Motor neuron (in vitro differentiated cells): ENCODE measurements around the gene USP7. TPM values are rescaled to one million over a fixed set of nuclear protein-coding genes. Genes with fewer than 3 reads are reported as not detected.
A peak's percentile ranks its signal among the peaks of the same experiment; 100 is the strongest.
"Not testable (repeated sequence)": the region's sequence is repeated elsewhere in the genome, so short reads cannot be mapped to it uniquely, and the experiment has no call there.

Experiments
- ATAC-seq, 8 experiments: fragments of 200-7000 bp; cut with Tn5 transposase; replicated peaks in 6 of 8; 2 replicates each; pipeline ENCODE4 v1.8.0; 2021; ENCODE audit warnings: mild to moderate bottlenecking in 8 of 8, moderate library complexity in 8 of 8
- H3K27ac ChIP-seq, 2 donors: fragments of 250-450 bp; sonication (Bioruptor Pico); 2 replicates each; pipeline ENCODE4 v1.9.0; 2021; ENCODE audit warnings: antibody characterized with exemption in 2 of 2, mild to moderate bottlenecking in 2 of 2, moderate library complexity in 1 of 2
- H3K4me1 ChIP-seq, 2 donors: fragments of 250-450 bp; sonication (Bioruptor Pico); replicated peaks in 1 of 2; 2 replicates each; pipeline ENCODE4 v1.6.1; 2021; ENCODE audit warnings: antibody characterized with exemption in 2 of 2, mild to moderate bottlenecking in 2 of 2, moderate library complexity in 1 of 2
- H3K4me3 ChIP-seq, 5 donors: fragments of 250-450 bp; sonication (Bioruptor Pico); 2 replicates each; pipeline ENCODE4 v1.9.0; 2021; ENCODE audit warnings: antibody characterized with exemption in 5 of 5, mild to moderate bottlenecking in 5 of 5, moderate library complexity in 4 of 5
- WGBS, 10 experiments: fragments of 450-650 bp; shearing (Covaris generic); methylation state at CpG; one replicate each; pipeline ENCODE4 v1.0.0; 2022; 5-methylcytosine and 5-hydroxymethylcytosine counted together
- in situ Hi-C, 9 experiments: fragments of 400-800 bp; cut with MboI; loops; one replicate each; pipeline ENCODE4 v1.15.0; 2021; ENCODE audit warnings: low sequenced_read_pairs in 9 of 9, low pct_unique_long_range_greater_than_20kb in 2 of 9; ENCODE audit not compliant: unreplicated experiment in 9 of 9
- total RNA-seq, 8 experiments: library from RNA; unstranded; fragments of 300-600 nt; gene quantifications; 2 replicates each; pipeline versions ENCODE4 v1.2.3 to v1.2.4, GENCODE V29; 2022

USP7 gene
- total RNA-seq, 8 experiments from 2014 or later: 39.1 to 83.0 (median 64.6) TPM

GRCh38 chr16:8925455-8925854, 38.3 kb downstream of the USP7 start:
- Histone ChIP-seq H3K4me3 (no peak overlapping the region), H3K27ac (no peak overlapping the region), H3K4me1 (peaks cover 2 to 3% of the 10 kb centered on the region in 2 donors)
- no peak for ATAC-seq
- WGBS, 10 experiments: 95 to 100% (median 100%) methylated on average over 1 to 6 of the region's 7 CpGs; no CpG with 5 or more reads in 4 of the 10 experiments
- in situ Hi-C loops: no loop called here

GRCh38 chr16:8924214-8924613, 39.5 kb downstream of the USP7 start:
- 50 to 100% (median 75%) methylated on average over 1 to 4 of the region's 4 CpGs; no CpG with 5 or more reads in 3 of the 10 experiments for WGBS, 10 experiments
- in situ Hi-C loops: loop anchor here in 1 of 9 experiments (25.0 kb wide), 1 partner anchor 88 kb away; no protein-coding TSS in a partner anchor
- Histone ChIP-seq H3K27ac (no peak overlapping the region), H3K4me3 (no peak overlapping the region), H3K4me1 (peaks cover 2 to 3% of the 10 kb centered on the region in 2 donors)
- no peak for ATAC-seq

- Histone ChIP-seq H3K4me1 (peaks cover 2 to 3% of the 10 kb centered on the region in 2 donors), H3K27ac (no peak overlapping the region), H3K4me3 (no peak overlapping the region)
- in situ Hi-C loops: loop anchor here in 1 of 9 experiments (25.0 kb wide), 1 partner anchor 89 kb away; no protein-coding TSS in a partner anchor
- WGBS, 10 experiments: 65 to 100% (median 89%) methylated on average over 1 to 11 of the region's 11 CpGs
- peak in 2 of 8 experiments; percentile 60 to 77 for ATAC-seq
Observed at GRCh38 chr16:8923199-8923598, 40.5 kb downstream of the USP7 start.

- no peak overlapping the region for H3K4me3 ChIP-seq
- no peak overlapping the region for H3K27ac ChIP-seq
- in situ Hi-C loops: loop anchor here in 1 of 9 experiments (25.0 kb wide), 1 partner anchor 91 kb away; no protein-coding TSS in a partner anchor
- WGBS, 10 experiments: 80 to 100% (median 100%) methylated on average over 1 to 7 of the region's 10 CpGs; no CpG with 5 or more reads in 1 of the 10 experiments
- peaks cover 2 to 3% of the 10 kb centered on the region in 2 donors for H3K4me1 ChIP-seq
- no peak for ATAC-seq
Observed at GRCh38 chr16:8921347-8921984, 42.2 kb downstream of the USP7 start.

- peak in 5 of 8 experiments; percentile 26 to 80 (median 54) for ATAC-seq
- WGBS, 10 experiments: 44 to 94% (median 77%) methylated on average over 3 to 6 of the region's 6 CpGs
- in situ Hi-C loops: loop anchor here in 1 of 9 experiments (25.0 kb wide), 1 partner anchor 92 kb away; no protein-coding TSS in a partner anchor
Observed at GRCh38 chr16:8920645-8921346, 42.9 kb downstream of the USP7 start.

GRCh38 chr16:8919934-8920462, 43.7 kb downstream of the USP7 start:
- in situ Hi-C loops: loop anchor here in 1 of 9 experiments (25.0 kb wide), 1 partner anchor 92 kb away; no protein-coding TSS in a partner anchor

More at GRCh38 chr16:8920645-8921346, 42.9 kb downstream of the USP7 start:
- H3K4me1 ChIP-seq: peaks cover 2 to 3% of the 10 kb centered on the region in 2 donors
- H3K4me3 ChIP-seq: no peak overlapping the region
- H3K27ac ChIP-seq: no peak overlapping the region

GRCh38 chr16:8919089-8919933, 44.4 kb downstream of the USP7 start:
- ATAC-seq: no peak
- 76 to 100% (median 100%) methylated on average over 1 to 14 of the region's 18 CpGs; no CpG with 5 or more reads in 1 of the 10 experiments for WGBS, 10 experiments
- Histone ChIP-seq H3K4me1 (peaks cover 2 to 3% of the 10 kb centered on the region in 2 donors), H3K4me3 (no peak overlapping the region), H3K27ac (no peak overlapping the region)
- in situ Hi-C loops: loop anchor here in 1 of 9 experiments (25.0 kb wide), 1 partner anchor 93 kb away; no protein-coding TSS in a partner anchor

More at GRCh38 chr16:8919934-8920462, 43.7 kb downstream of the USP7 start:
- H3K27ac ChIP-seq: no peak overlapping the region
- WGBS, 10 experiments: 33 to 91% (median 71%) methylated on average over 2 to 10 of the region's 11 CpGs
- peaks cover 2 to 3% of the 10 kb centered on the region in 2 donors for H3K4me1 ChIP-seq
- no peak overlapping the region for H3K4me3 ChIP-seq
- ATAC-seq: peak in 2 of 8 experiments; percentile 54 to 93

GRCh38 chr16:8917336-8917735, 46.4 kb downstream of the USP7 start:
- in situ Hi-C loops: loop anchor here in 1 of 9 experiments (25.0 kb wide), 1 partner anchor 95 kb away; no protein-coding TSS in a partner anchor
- not testable (repeated sequence) for H3K4me1 ChIP-seq, H3K27ac ChIP-seq, H3K4me3 ChIP-seq, ATAC-seq
- WGBS, 10 experiments: 80 to 100% (median 93%) methylated on average over 1 to 10 of the region's 10 CpGs; no CpG with 5 or more reads in 3 of the 10 experiments

- H3K27ac ChIP-seq: no peak overlapping the region
- no peak overlapping the region for H3K4me3 ChIP-seq
- ATAC-seq: no peak
- H3K4me1 ChIP-seq: no peaks in the 10 kb centered on the region
- WGBS, 10 experiments: 65 to 100% (median 89%) methylated on average over 1 to 5 of the region's 5 CpGs
- in situ Hi-C loops: loop anchor here in 1 of 9 experiments (25.0 kb wide), 1 partner anchor 96 kb away; no protein-coding TSS in a partner anchor
Observed at GRCh38 chr16:8916541-8917225, 47.0 kb downstream of the USP7 start.

- no peaks in the 10 kb centered on the region for H3K4me1 ChIP-seq
- ATAC-seq: no peak
- WGBS, 10 experiments: 68 to 100% (median 93%) methylated on average over 1 to 5 of the region's 7 CpGs
- no peak overlapping the region for H3K27ac ChIP-seq
- in situ Hi-C loops: loop anchor here in 1 of 9 experiments (25.0 kb wide), 1 partner anchor 96 kb away; no protein-coding TSS in a partner anchor
- no peak overlapping the region for H3K4me3 ChIP-seq
Observed at GRCh38 chr16:8915722-8916301, 47.9 kb downstream of the USP7 start.

- H3K27ac ChIP-seq: no peak overlapping the region
- no peaks in the 10 kb centered on the region for H3K4me1 ChIP-seq
- 87 to 100% (median 96%) methylated on average over 1 to 3 of the region's 3 CpGs; no CpG with 5 or more reads in 1 of the 10 experiments for WGBS, 10 experiments
- in situ Hi-C loops: loop anchor here in 1 of 9 experiments (25.0 kb wide), 1 partner anchor 98 kb away; no protein-coding TSS in a partner anchor
- no peak for ATAC-seq
- H3K4me3 ChIP-seq: no peak overlapping the region
Observed at GRCh38 chr16:8914098-8914497, 49.6 kb downstream of the USP7 start.
